PC-3 (cell line): ENCODE data around the gene NUP93. TPM values are rescaled to one million over a fixed set of nuclear protein-coding genes. Genes with fewer than 3 reads are reported as not detected.

Experiments used
- ATAC-seq: fragments of 200-7000 bp; cut with Tn5 transposase; 2 replicates; pipeline ENCODE4 v1.9.1; 2020; ENCODE audit warnings: mild to moderate bottlenecking, moderate library complexity
- BruUV-seq: library from RNA; stranded (reverse); fragments of 400-500 nt; replicated peaks from 2 replicates; lab custom pipeline; 2021; lab: Mats Ljungman, UMichigan
- CTCF ChIA-PET: fragments of 300-600 bp; sonication (Branson Sonifier 250); formaldehyde crosslinking; loops from one replicate; lab custom pipeline; 2022; ENCODE audit warnings: antibody characterized with exemption; lab: Charles Lee
- POLR2A ChIA-PET: fragments of 300-600 bp; sonication (Branson Sonifier 250); formaldehyde crosslinking; loops from one replicate; lab custom pipeline; 2022; ENCODE audit warnings: antibody characterized with exemption; ENCODE audit not compliant: unreplicated experiment; lab: Charles Lee
- DNase-seq: peaks from one replicate; pipeline ENCODE4 v3.0.0-alpha.2; 2015
- H2AFZ ChIP-seq: fragments of 300-600 bp; sonication (generic); 2 replicates; pipeline ENCODE4 v1.6.0; 2016; ENCODE audit warnings: antibody characterized with exemption, low read length
- H3F3A ChIP-seq: fragments of 300-600 bp; sonication (generic); one replicate; pipeline ENCODE4 v1.6.0; 2017; ENCODE audit warnings: antibody characterized with exemption, low read length, control low read depth, mild to moderate bottlenecking; ENCODE audit not compliant: unreplicated experiment
- H3K27ac ChIP-seq: fragments of 300-600 bp; sonication (generic); 2 replicates; pipeline ENCODE4 v1.5.1; 2016; ENCODE audit warnings: mild to moderate bottlenecking, low read length
- H3K27me3 ChIP-seq: fragments of 300-600 bp; sonication (generic); 2 replicates; pipeline ENCODE4 v1.6.1; 2016; ENCODE audit warnings: low read length, mixed read lengths
- H3K36me3 ChIP-seq: fragments of 300-600 bp; sonication (generic); 2 replicates; pipeline ENCODE4 v1.6.1; 2016; ENCODE audit warnings: low read depth, mixed run types, low read length, mixed read lengths
- H3K4me1 ChIP-seq: fragments of 300-600 bp; sonication (generic); 2 replicates; pipeline ENCODE4 v1.5.1; 2016; ENCODE audit warnings: low read length; ENCODE audit not compliant: insufficient read depth
- H3K4me2 ChIP-seq: fragments of 300-600 bp; sonication (generic); 2 replicates; pipeline ENCODE4 v1.6.0; 2016; ENCODE audit warnings: low read length
- H3K4me3 ChIP-seq: fragments of 300-600 bp; sonication (generic); 2 replicates; pipeline ENCODE4 v1.5.1; 2016; ENCODE audit warnings: mild to moderate bottlenecking, low read length, mixed read lengths
- H3K79me2 ChIP-seq: fragments of 300-600 bp; sonication (generic); 2 replicates; pipeline ENCODE4 v1.6.1; 2017; ENCODE audit warnings: low read length, mixed read lengths
- H3K9ac ChIP-seq: fragments of 300-600 bp; sonication (generic); 2 replicates; pipeline ENCODE4 v1.6.0; 2016; ENCODE audit warnings: mild to moderate bottlenecking, low read length
- H3K9me2 ChIP-seq: fragments of 300-600 bp; sonication (generic); replicated peaks from 2 replicates; pipeline ENCODE4 v1.6.1; 2016; ENCODE audit warnings: mixed run types, low read length, mixed read lengths
- H3K9me3 ChIP-seq: fragments of 300-600 bp; sonication (generic); 2 replicates; pipeline ENCODE4 v1.6.1; 2016; ENCODE audit warnings: low read length, mixed read lengths
- H4K20me1 ChIP-seq: fragments of 300-600 bp; sonication (generic); 2 replicates; pipeline ENCODE4 v1.6.1; 2016; ENCODE audit warnings: low read length, mixed read lengths
- CTCF ChIP-seq: fragments of 300-600 bp; sonication (generic); conservative IDR thresholded peaks from 2 replicates; pipeline ENCODE4 v1.5.1; 2017; ENCODE audit warnings: antibody characterized with exemption, low read depth, mild to moderate bottlenecking, low read length
- EZH2 ChIP-seq: fragments of 300-600 bp; sonication (generic); IDR thresholded peaks from one replicate; pipeline ENCODE4 v1.6.1; 2017; ENCODE audit warnings: antibody characterized with exemption, mild to moderate bottlenecking, low read length; ENCODE audit not compliant: unreplicated experiment
- EZH2phosphoT487 ChIP-seq: fragments of 300-600 bp; sonication (generic); IDR thresholded peaks from 2 replicates; pipeline ENCODE4 v1.6.1; 2018; ENCODE audit warnings: mild to moderate bottlenecking, antibody characterized with exemption, low read length, borderline replicate concordance
- intact Hi-C: fragments of 100-400 bp; cut with micrococcal nuclease; formaldehyde crosslinking; loops from 2 replicates; pipeline ENCODE4 v1.9.0; 2023
- total RNA-seq: library from RNA; depleted of rRNA; stranded (reverse); fragments of >200 nt; gene quantifications from 2 replicates; pipeline ENCODE4 v1.2.3, GENCODE V29; 2014

The NUP93 gene
- total RNA-seq, 1 experiment from 2014 or later = 98.6 TPM

- intact Hi-C loops = loop anchor here (5.0 kb wide), 1 partner anchor 76 kb away; the partner anchor contains the start of gene MT2A
- DNase-seq = no peak
- CTCF ChIA-PET = no interaction called here
- peak overlapping the region; percentile 72 for H3K9ac ChIP-seq
- POLR2A ChIA-PET = interaction anchor here (0.6 kb wide), 1 partner anchor 73 kb away, joined by 3 read pairs; no protein-coding TSS in a partner anchor
- no peaks in the 10 kb centered on the region for H3K9me3 ChIP-seq
- H3K9me2 ChIP-seq = no peaks in the 10 kb centered on the region
- peak overlapping the region; percentile 94 for H3K4me2 ChIP-seq
- H2AFZ ChIP-seq = peak overlapping the region; percentile 66
- no peak for ATAC-seq
- peak overlapping the region; percentile 77 for H3K4me3 ChIP-seq
- H3K27ac ChIP-seq = no peak overlapping the region
- TSS peak; percentile 91 for BruUV-seq
- no peaks in the 10 kb centered on the region for H3K36me3 ChIP-seq
- H3K79me2 ChIP-seq = peaks cover 8% of the 10 kb centered on the region; the same call in 1 of the 2 replicates
- no peaks in the 10 kb centered on the region for H3K27me3 ChIP-seq
- H3K4me1 ChIP-seq = peaks cover 29% of the 10 kb centered on the region
- H4K20me1 ChIP-seq = no peaks in the 10 kb centered on the region
- no peak for TF ChIP-seq EZH2phosphoT487
- TF ChIP-seq EZH2 = no peak
- no peak for TF ChIP-seq CTCF
- H3F3A ChIP-seq = no peaks in the 10 kb centered on the region
Observed at GRCh38 chr16:56682703-56683397, 47.1 kb upstream of the NUP93 start.

- H3K4me2 ChIP-seq = peak overlapping the region; percentile 94
- H3K9me2 ChIP-seq = no peaks in the 10 kb centered on the region
- H3K4me1 ChIP-seq = peaks cover 29% of the 10 kb centered on the region
- H3K27ac ChIP-seq = no peak overlapping the region
- no peak overlapping the region for H3K9ac ChIP-seq
- BruUV-seq = no TSS peak
- no peak for DNase-seq
- H3K79me2 ChIP-seq = peaks cover 8% of the 10 kb centered on the region; the same call in 1 of the 2 replicates
- intact Hi-C loops = loop anchor here (5.0 kb wide), 1 partner anchor 76 kb away; the partner anchor contains the start of gene MT2A
- no peaks in the 10 kb centered on the region for H3F3A ChIP-seq
- ATAC-seq = no peak
- no peaks in the 10 kb centered on the region for H4K20me1 ChIP-seq
- no peaks in the 10 kb centered on the region for H3K36me3 ChIP-seq
- ChIA-PET POLR2A (no interaction called here), CTCF (no interaction called here)
- peak overlapping the region; percentile 77; the same call in 1 of the 2 replicates for H3K4me3 ChIP-seq
- H3K9me3 ChIP-seq = no peaks in the 10 kb centered on the region
- no peaks in the 10 kb centered on the region for H3K27me3 ChIP-seq
- H2AFZ ChIP-seq = no peak overlapping the region
- no peak for TF ChIP-seq EZH2
- TF ChIP-seq EZH2phosphoT487 = no peak
- TF ChIP-seq CTCF = no peak
Observed at GRCh38 chr16:56683424-56684172, 46.3 kb upstream of the NUP93 start.
